H9 (cell line): ENCODE data around the gene KCNH2. TPM values are rescaled to one million over a fixed set of nuclear protein-coding genes. Genes with fewer than 3 reads are reported as not detected.

Experiments used
- DNase-seq: peaks from one replicate; pipeline ENCODE4 v3.0.0-alpha.2; 2017
- H2AFZ ChIP-seq: one replicate; pipeline ENCODE4 v1.6.1; 2013; ENCODE audit warnings: mild to moderate bottlenecking, low read length, control low read depth, moderate library complexity
- H2AK5ac ChIP-seq: 2 replicates; pipeline ENCODE4 v1.6.1; 2013; ENCODE audit warnings: low read length, control low read depth, mixed read lengths; ENCODE audit not compliant: insufficient read length
- H2BK120ac ChIP-seq: one replicate; pipeline ENCODE4 v1.6.1; 2013; ENCODE audit warnings: low read depth, mild to moderate bottlenecking, low read length, control low read depth, inconsistent platforms; ENCODE audit not compliant: poor library complexity, severe bottlenecking
- H2BK12ac ChIP-seq: 2 replicates; pipeline ENCODE4 v1.6.1; 2013; ENCODE audit warnings: low read length, control low read depth, mixed read lengths, low read depth; ENCODE audit not compliant: insufficient read length
- H2BK15ac ChIP-seq: 2 replicates; pipeline ENCODE4 v1.6.1; 2013; ENCODE audit warnings: low read depth, low read length, control low read depth
- H2BK20ac ChIP-seq: one replicate; pipeline ENCODE4 v1.6.1; 2013; ENCODE audit warnings: low read depth, mild to moderate bottlenecking, low read length, control low read depth, inconsistent platforms; ENCODE audit not compliant: poor library complexity, severe bottlenecking
- H2BK5ac ChIP-seq: 2 replicates; pipeline ENCODE4 v1.6.1; 2013; ENCODE audit warnings: low read length, control low read depth, mixed read lengths; ENCODE audit not compliant: insufficient read length
- H3K14ac ChIP-seq: 2 replicates; pipeline ENCODE4 v1.6.1; 2013; ENCODE audit warnings: low read length, control low read depth; ENCODE audit not compliant: insufficient read depth
- H3K18ac ChIP-seq: 2 replicates; pipeline ENCODE4 v1.6.1; 2013; ENCODE audit warnings: low read depth, mild to moderate bottlenecking, mixed read lengths, low read length, control low read depth; ENCODE audit not compliant: insufficient read length
- H3K23ac ChIP-seq: 2 replicates; pipeline ENCODE4 v1.6.1; 2013; ENCODE audit warnings: low read length, control low read depth, mixed read lengths, low read depth; ENCODE audit not compliant: insufficient read length
- H3K23me2 ChIP-seq: 2 replicates; pipeline ENCODE4 v1.6.1; 2013; ENCODE audit warnings: low read depth, mild to moderate bottlenecking, mixed read lengths, low read length, control low read depth; ENCODE audit not compliant: insufficient read length, poor library complexity, severe bottlenecking
- H3K27ac ChIP-seq: 2 replicates; pipeline ENCODE4 v1.5.1; 2013; ENCODE audit warnings: low read length, control low read depth, mixed read lengths, low read depth; ENCODE audit not compliant: insufficient read length
- H3K27me3 ChIP-seq: 2 replicates; pipeline ENCODE4 v1.6.1; 2013; ENCODE audit warnings: low read length, control low read depth, inconsistent platforms; ENCODE audit not compliant: insufficient read depth
- H3K4ac ChIP-seq: 2 replicates; pipeline ENCODE4 v1.6.1; 2013; ENCODE audit warnings: low read depth, mild to moderate bottlenecking, control low read depth, inconsistent platforms, low read length, moderate library complexity
- H3K4me1 ChIP-seq: 2 replicates; pipeline ENCODE4 v1.6.1; 2013; ENCODE audit warnings: low read length, control low read depth, inconsistent platforms; ENCODE audit not compliant: insufficient read depth
- H3K4me2 ChIP-seq: 2 replicates; pipeline ENCODE4 v1.6.1; 2013; ENCODE audit warnings: low read length, control low read depth, mixed read lengths; ENCODE audit not compliant: insufficient read length, insufficient read depth
- H3K56ac ChIP-seq: 2 replicates; pipeline ENCODE4 v1.6.1; 2013; ENCODE audit warnings: low read depth, mild to moderate bottlenecking, mixed read lengths, low read length, control low read depth; ENCODE audit not compliant: insufficient read length
- H3K79me1 ChIP-seq: 2 replicates; pipeline ENCODE4 v1.6.1; 2013; ENCODE audit warnings: low read depth, mild to moderate bottlenecking, moderate library complexity, low read length, control low read depth, inconsistent platforms; ENCODE audit not compliant: insufficient read depth, poor library complexity, severe bottlenecking
- H3K79me2 ChIP-seq: 2 replicates; pipeline ENCODE4 v1.6.1; 2013; ENCODE audit warnings: low read length, control low read depth, inconsistent platforms; ENCODE audit not compliant: insufficient read depth
- H3K9ac ChIP-seq: 2 replicates; pipeline ENCODE4 v1.6.1; 2013; ENCODE audit warnings: low read length, control low read depth, mixed read lengths; ENCODE audit not compliant: insufficient read length; ENCODE audit errors: extremely low read depth
- H3K9me3 ChIP-seq: one replicate; pipeline ENCODE4 v1.6.1; 2013; ENCODE audit warnings: low read depth, low read length, inconsistent platforms; ENCODE audit not compliant: control insufficient read depth
- H3T11ph ChIP-seq: one replicate; pipeline ENCODE4 v1.6.1; 2013; ENCODE audit warnings: mild to moderate bottlenecking, low read length, control low read depth, inconsistent platforms
- H4K20me1 ChIP-seq: one replicate; pipeline ENCODE4 v1.6.1; 2013; ENCODE audit not compliant: control insufficient read depth, insufficient read length, insufficient read depth
- H4K5ac ChIP-seq: 2 replicates; pipeline ENCODE4 v1.6.1; 2013; ENCODE audit warnings: low read depth, mild to moderate bottlenecking, mixed read lengths, low read length, control low read depth; ENCODE audit not compliant: insufficient read length
- H4K8ac ChIP-seq: replicated peaks from 2 replicates; pipeline ENCODE4 v1.6.1; 2013; ENCODE audit warnings: low read length, control low read depth, mixed read lengths, low read depth; ENCODE audit not compliant: insufficient read length
- H4K91ac ChIP-seq: 2 replicates; pipeline ENCODE4 v1.6.1; 2013; ENCODE audit warnings: low read depth, mild to moderate bottlenecking, moderate library complexity, mixed read lengths, low read length, control low read depth; ENCODE audit not compliant: insufficient read length
- H3K27ac Mint-ChIP-seq, 3 experiments: 2 replicates in 2 of 3; 3 replicates in 1 of 3; pipeline ENCODE4 v1.8.0; 2020 to 2021; ENCODE audit warnings: mixed read lengths in 3 of 3, mild to moderate bottlenecking in 1 of 3, moderate library complexity in 1 of 3
- H3K27me3 Mint-ChIP-seq: 2 replicates; pipeline ENCODE4 v1.8.0; 2021; ENCODE audit warnings: low read depth, mild to moderate bottlenecking, moderate library complexity, mixed read lengths
- H3K36me3 Mint-ChIP-seq, 3 experiments: 2 replicates in 2 of 3; 3 replicates in 1 of 3; pipeline ENCODE4 v1.8.0; 2020 to 2021; ENCODE audit warnings: low read depth in 3 of 3, mixed read lengths in 3 of 3; ENCODE audit not compliant: insufficient read depth in 1 of 3
- H3K4me1 Mint-ChIP-seq, 2 experiments: 2 replicates each; pipeline ENCODE4 v1.8.0; 2020; ENCODE audit warnings: mixed read lengths in 2 of 2
- H3K4me3 Mint-ChIP-seq, 2 experiments: 2 replicates in 1 of 2; 3 replicates in 1 of 2; pipeline ENCODE4 v1.8.0; 2020 to 2021; ENCODE audit warnings: mild to moderate bottlenecking in 2 of 2, mixed read lengths in 2 of 2, moderate library complexity in 1 of 2
- H3K9me3 Mint-ChIP-seq, 2 experiments: 2 replicates in 1 of 2; 3 replicates in 1 of 2; pipeline ENCODE4 v1.8.0; 2020; ENCODE audit warnings: mild to moderate bottlenecking in 2 of 2, mixed read lengths in 2 of 2, moderate library complexity in 1 of 2
- WGBS: extraction: QIAGEN DNeasy Blood & Tissue Kit; methylation state at CpG from one replicate; pipeline ENCODE4 v1.1.7; 2013; ENCODE audit warnings: missing lambda C conversion rate, low lambda C conversion rate, mixed read lengths; ENCODE audit not compliant: insufficient read length; ENCODE audit errors: extremely low coverage; 5-methylcytosine and 5-hydroxymethylcytosine counted together
- total RNA-seq: library from RNA; stranded (reverse); gene quantifications from 2 replicates; pipeline ENCODE4 v1.2.1, GENCODE V29; 2021
- TF ChIP-seq, protein P1 (sequence below): fragments of 200-600 bp; sonication (generic); conservative IDR thresholded peaks from 3 replicates; pipeline ENCODE4 v1.8.0; 2021; ENCODE audit warnings: antibody characterized with exemption, mild to moderate bottlenecking

KCNH2 gene
- total RNA-seq, 1 experiment from 2014 or later: 4.5 TPM

DNA sequence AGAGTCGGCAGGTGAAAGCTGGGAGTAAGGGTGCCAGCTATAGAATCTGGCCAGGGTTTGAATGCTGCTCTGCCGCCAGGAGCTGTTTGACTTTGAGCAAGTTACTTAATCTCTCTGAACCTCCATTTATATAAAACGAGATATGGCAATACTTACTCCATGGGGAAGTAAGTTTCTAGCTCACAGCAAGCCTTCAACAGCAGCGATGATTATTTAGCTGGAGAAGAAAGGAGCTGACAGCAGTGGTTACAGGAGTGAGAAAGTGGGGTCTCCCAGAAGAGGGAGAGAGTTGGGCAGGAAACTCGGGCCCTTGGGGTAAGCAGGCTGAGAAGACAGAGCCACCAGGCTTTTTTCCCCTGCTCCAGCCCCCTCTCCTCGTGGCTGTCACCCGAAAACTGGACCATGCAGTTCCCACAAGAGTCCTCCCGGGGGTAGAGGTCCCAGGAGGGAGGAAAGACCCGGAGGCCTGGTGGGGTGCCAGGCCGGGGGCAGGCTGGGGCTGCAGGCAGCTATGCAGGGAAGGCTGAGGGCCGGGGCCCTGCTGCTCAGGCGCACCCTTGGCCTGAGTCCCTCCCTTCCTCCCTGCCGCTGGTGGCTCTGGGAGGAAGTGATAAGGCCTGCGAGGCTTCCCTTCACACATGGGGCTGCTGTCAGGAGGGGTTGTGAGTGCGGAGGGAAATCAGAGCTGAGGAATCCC is 16.2 kb upstream of the KCNH2 start:
- no peak overlapping the region for H2AK5ac ChIP-seq
- no peak overlapping the region for H4K8ac ChIP-seq
- H3K23ac ChIP-seq: no peak overlapping the region
- no peaks in the 10 kb centered on the region for H3K27me3 ChIP-seq
- no peak overlapping the region for H4K91ac ChIP-seq
- H3K4ac ChIP-seq: no peak overlapping the region
- DNase-seq: no peak
- H2BK12ac ChIP-seq: no peak overlapping the region
- no peak overlapping the region for H3K27ac ChIP-seq
- H3K79me2 ChIP-seq: no peaks in the 10 kb centered on the region
- H2BK120ac ChIP-seq: no peak overlapping the region
- no CpG with 5 or more reads among the region's 15 CpGs for WGBS
- H3K23me2 ChIP-seq: no peaks in the 10 kb centered on the region
- H3K56ac ChIP-seq: no peak overlapping the region
- H3K79me1 ChIP-seq: no peaks in the 10 kb centered on the region
- no peak overlapping the region for H3K14ac ChIP-seq
- H2AFZ ChIP-seq: no peak overlapping the region
- H3K27me3 Mint-ChIP-seq: peaks cover 14% of the 10 kb centered on the region
- TF ChIP-seq, protein P1, sequence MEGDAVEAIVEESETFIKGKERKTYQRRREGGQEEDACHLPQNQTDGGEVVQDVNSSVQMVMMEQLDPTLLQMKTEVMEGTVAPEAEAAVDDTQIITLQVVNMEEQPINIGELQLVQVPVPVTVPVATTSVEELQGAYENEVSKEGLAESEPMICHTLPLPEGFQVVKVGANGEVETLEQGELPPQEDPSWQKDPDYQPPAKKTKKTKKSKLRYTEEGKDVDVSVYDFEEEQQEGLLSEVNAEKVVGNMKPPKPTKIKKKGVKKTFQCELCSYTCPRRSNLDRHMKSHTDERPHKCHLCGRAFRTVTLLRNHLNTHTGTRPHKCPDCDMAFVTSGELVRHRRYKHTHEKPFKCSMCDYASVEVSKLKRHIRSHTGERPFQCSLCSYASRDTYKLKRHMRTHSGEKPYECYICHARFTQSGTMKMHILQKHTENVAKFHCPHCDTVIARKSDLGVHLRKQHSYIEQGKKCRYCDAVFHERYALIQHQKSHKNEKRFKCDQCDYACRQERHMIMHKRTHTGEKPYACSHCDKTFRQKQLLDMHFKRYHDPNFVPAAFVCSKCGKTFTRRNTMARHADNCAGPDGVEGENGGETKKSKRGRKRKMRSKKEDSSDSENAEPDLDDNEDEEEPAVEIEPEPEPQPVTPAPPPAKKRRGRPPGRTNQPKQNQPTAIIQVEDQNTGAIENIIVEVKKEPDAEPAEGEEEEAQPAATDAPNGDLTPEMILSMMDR: no peak
- H4K5ac ChIP-seq: no peak overlapping the region
- no peak overlapping the region for H3T11ph ChIP-seq
- H3K4me3 Mint-ChIP-seq: no peak overlapping the region
- no peaks in the 10 kb centered on the region; the same call in 1 of the 2 replicates for H3K4me1 ChIP-seq
- no peak overlapping the region for H3K27ac Mint-ChIP-seq
- H3K9me3 ChIP-seq: no peaks in the 10 kb centered on the region
- H3K9me3 Mint-ChIP-seq: peaks cover 9 to 15% of the 10 kb centered on the region in 2 experiments
- no peak overlapping the region for H3K9ac ChIP-seq
- no peaks in the 10 kb centered on the region for H4K20me1 ChIP-seq
- no peak overlapping the region for H2BK15ac ChIP-seq
- no peak overlapping the region for H2BK20ac ChIP-seq
- no peak overlapping the region for H3K18ac ChIP-seq
- H2BK5ac ChIP-seq: no peak overlapping the region
- peaks cover 5 to 28% of the 10 kb centered on the region in 2 experiments for H3K4me1 Mint-ChIP-seq
- peaks cover 0 to 12% (median 5%) of the 10 kb centered on the region in 3 experiments; a peak in 4 of 7 replicates for H3K36me3 Mint-ChIP-seq
- H3K4me2 ChIP-seq: no peak overlapping the region
